Tibial artery (tissue), 4 donors: ENCODE data around the gene AURKAIP1.

Experiments used
- DNase-seq, 2 donors: peaks; one replicate each; pipeline ENCODE4 v3.0.0-alpha.2; 2019
- H3K27ac ChIP-seq, 2 donors: fragments of 200-600 bp; sonication (generic) in 1 of 2; 1 replicate in 1 of 2; 2 replicates in 1 of 2; pipeline ENCODE4 v1.5.1; 2018 to 2019; ENCODE audit warnings: mild to moderate bottlenecking in 1 of 2
- H3K27me3 ChIP-seq, 2 donors: fragments of 200-600 bp; sonication (generic) in 1 of 2; one replicate each; pipeline versions ENCODE4 v1.5.1 to v1.6.0; 2016 to 2019
- H3K36me3 ChIP-seq, 3 donors: fragments of 200-600 bp; sonication (generic) in 2 of 3; one replicate each; pipeline ENCODE4 v1.5.1; 2016 to 2019; ENCODE audit warnings: mild to moderate bottlenecking in 2 of 3
- H3K4me1 ChIP-seq, 4 donors: fragments of 200-600 bp; sonication (generic) in 2 of 4; 1 replicate in 3 of 4; 2 replicates in 1 of 4; pipeline ENCODE4 v1.5.1; 2016 to 2019
- H3K4me3 ChIP-seq, 2 donors: fragments of 200-600 bp; sonication (generic) in 1 of 2; 1 replicate in 1 of 2; 2 replicates in 1 of 2; pipeline ENCODE4 v1.5.1; 2018 to 2019; ENCODE audit warnings: mild to moderate bottlenecking in 2 of 2
- H3K9me3 ChIP-seq, 3 donors: fragments of 200-600 bp; sonication (generic) in 1 of 3; one replicate each; pipeline ENCODE4 v1.5.1; 2016 to 2019
- CTCF ChIP-seq, 2 experiments: fragments of 200-600 bp in 1 of 2; fragments of 450-650 bp in 1 of 2; IDR thresholded peaks; one replicate each; pipeline ENCODE4 v1.5.1; 2017 to 2019; ENCODE audit warnings: antibody characterized with exemption in 2 of 2, mild to moderate bottlenecking in 1 of 2, moderate library complexity in 1 of 2
- intact Hi-C: fragments of 100-400 bp; cut with DNase I; formaldehyde crosslinking; loops from one replicate; pipeline ENCODE4 v1.15.0; 2023; ENCODE audit warnings: low total_unique reads

The AURKAIP1 gene

GRCh38 chr1:1361233-1361981 lies 13.6 kb downstream of the AURKAIP1 start:
- intact Hi-C loops: no loop called here
- H3K4me1 ChIP-seq: peaks cover 0 to 60% (median 44%) of the 10 kb centered on the region in 4 donors
- no peaks in the 10 kb centered on the region for H3K36me3 ChIP-seq
- no peaks in the 10 kb centered on the region for H3K9me3 ChIP-seq
- DNase-seq: peak in 1 of 2 donors; percentile 65
- TF ChIP-seq CTCF (IDR thresholded peaks at IDR 0.05): no peak
- peak overlapping the region; percentile 23 to 97 for H3K27ac ChIP-seq
- no peak overlapping the region for H3K4me3 ChIP-seq
- no peaks in the 10 kb centered on the region for H3K27me3 ChIP-seq

- Histone ChIP-seq H3K4me3 (no peak overlapping the region), H3K36me3 (no peaks in the 10 kb centered on the region), H3K27ac (peak overlapping the region; percentile 94 to 97), H3K9me3 (no peaks in the 10 kb centered on the region), H3K27me3 (no peaks in the 10 kb centered on the region), H3K4me1 (peaks cover 0 to 67% (median 52%) of the 10 kb centered on the region in 4 donors)
- TF ChIP-seq CTCF (IDR thresholded peaks at IDR 0.05): no peak
- intact Hi-C loops: no loop called here
- peak; percentile 84 to 88 for DNase-seq
Measured at GRCh38 chr1:1360506-1361169, 14.4 kb downstream of the AURKAIP1 start.

GRCh38 chr1:1359664-1360468 lies 15.1 kb downstream of the AURKAIP1 start:
- peak in 1 of 2 donors; percentile 70 for DNase-seq
- H3K9me3 ChIP-seq: no peaks in the 10 kb centered on the region

GRCh38 chr1:1359308-1359663 lies 15.7 kb downstream of the AURKAIP1 start:
- TF ChIP-seq CTCF (IDR thresholded peaks at IDR 0.05): no peak
- DNase-seq: no peak
- H3K36me3 ChIP-seq: peaks cover 4 to 8% (median 7%) of the 10 kb centered on the region in 3 donors
- no peaks in the 10 kb centered on the region for H3K27me3 ChIP-seq
- H3K4me1 ChIP-seq: peaks cover 0 to 81% (median 66%) of the 10 kb centered on the region in 4 donors
- no peaks in the 10 kb centered on the region for H3K9me3 ChIP-seq
- H3K4me3 ChIP-seq: no peak overlapping the region
- H3K27ac ChIP-seq: peak overlapping the region; percentile 94 to 97
- intact Hi-C loops: no loop called here

More at GRCh38 chr1:1359664-1360468, 15.1 kb downstream of the AURKAIP1 start:
- H3K27me3 ChIP-seq: no peaks in the 10 kb centered on the region
- H3K4me1 ChIP-seq: peaks cover 0 to 75% (median 60%) of the 10 kb centered on the region in 4 donors
- peaks cover 0 to 2% (median 1%) of the 10 kb centered on the region in 3 donors for H3K36me3 ChIP-seq
- peak overlapping the region; percentile 94 to 97 for H3K27ac ChIP-seq
- no peak for TF ChIP-seq CTCF (IDR thresholded peaks at IDR 0.05)
- intact Hi-C loops: no loop called here
- H3K4me3 ChIP-seq: no peak overlapping the region

- DNase-seq: peak; percentile 83 to 92
- Histone ChIP-seq H3K36me3 (peaks cover 8 to 15% (median 14%) of the 10 kb centered on the region in 3 donors), H3K4me3 (peak within 1 kb of the TSS; percentile 71 to 78), H3K27me3 (no peaks in the 10 kb centered on the region), H3K9me3 (no peaks in the 10 kb centered on the region), H3K27ac (peak within 1 kb of the TSS; percentile 94 to 97), H3K4me1 (peaks cover 0 to 87% (median 72%) of the 10 kb centered on the region in 4 donors)
- intact Hi-C loops: no loop called here
- TF ChIP-seq CTCF (IDR thresholded peaks at IDR 0.05): no peak
Measured at GRCh38 chr1:1358433-1359271, 16.4 kb downstream of the AURKAIP1 start, which contains the start of gene MXRA8. TSS of gene MXRA8 (minus strand) at chr1:1358555. CDS start at chr1:1358504, 51 bp downstream.
